Gastrocnemius medialis (tissue), 4 donors: ENCODE results near the gene KLHDC4. TPM values are rescaled to one million over a fixed set of nuclear protein-coding genes. Genes with fewer than 3 reads are reported as not detected.
"Not testable (repeated sequence)": the region's sequence is repeated elsewhere in the genome, so short reads cannot be mapped to it uniquely, and the experiment has no call there.

Source experiments
- ATAC-seq, 2 donors: fragments of 150-250 bp; one replicate each; pipeline ENCODE4 v1.9.1; 2016
- DNase-seq, 2 donors: peaks; one replicate each; pipeline ENCODE4 v3.0.0-alpha.2; 2019
- H3K27ac ChIP-seq, 4 donors: fragments of 200-600 bp; sonication (generic); 1 replicate in 1 of 4; 2 replicates in 3 of 4; pipeline ENCODE4 v1.5.1; 2016 to 2018; ENCODE audit warnings: mild to moderate bottlenecking in 2 of 4, moderate library complexity in 1 of 4
- H3K27me3 ChIP-seq, 3 donors: fragments of 200-600 bp; sonication (generic) in 2 of 3; 1 replicate in 1 of 3; 2 replicates in 2 of 3; pipeline versions ENCODE4 v1.5.1 to v1.6.0; 2016 to 2019; ENCODE audit warnings: mild to moderate bottlenecking in 1 of 3, moderate library complexity in 1 of 3
- H3K36me3 ChIP-seq, 2 donors: fragments of 200-600 bp; sonication (generic) in 1 of 2; one replicate each; pipeline ENCODE4 v1.5.1; 2017 to 2018
- H3K4me1 ChIP-seq, 2 donors: fragments of 200-600 bp; sonication (generic) in 1 of 2; one replicate each; pipeline ENCODE4 v1.5.1; 2016 to 2017; ENCODE audit warnings: mild to moderate bottlenecking in 2 of 2
- H3K4me3 ChIP-seq, 4 donors: fragments of 200-600 bp; sonication (generic) in 3 of 4; 1 replicate in 1 of 4; 2 replicates in 3 of 4; pipeline ENCODE4 v1.5.1; 2016 to 2019; ENCODE audit warnings: mild to moderate bottlenecking in 2 of 4
- H3K9me3 ChIP-seq, 3 donors: fragments of 200-600 bp; sonication (generic) in 2 of 3; 1 replicate in 1 of 3; 2 replicates in 2 of 3; pipeline ENCODE4 v1.5.1; 2016 to 2019
- POLR2A ChIP-seq, 2 donors: fragments of 450-650 bp; IDR thresholded peaks; one replicate each; pipeline ENCODE4 v1.6.1; 2017; ENCODE audit warnings: antibody characterized with exemption in 2 of 2, mild to moderate bottlenecking in 2 of 2, moderate library complexity in 2 of 2
- in situ Hi-C, 4 donors: fragments of 200-750 bp; cut with MboI; loops; one replicate each; pipeline versions ENCODE4 v1.15.0 to v1.8.0; 2017; ENCODE audit warnings: low sequenced_read_pairs in 4 of 4
- intact Hi-C: fragments of 100-400 bp; cut with DNase I; formaldehyde crosslinking; loops from one replicate; pipeline ENCODE4 v1.15.1; 2023; ENCODE audit warnings: low total_unique reads
- total RNA-seq, 4 donors: library from RNA; depleted of rRNA; stranded (reverse); fragments of >200 nt; gene quantifications; one replicate each; pipeline versions ENCODE4 v1.1.0 to v1.2.3, GENCODE V29; 2016
- TF ChIP-seq, protein P1 (sequence below), 5 experiments: fragments of 450-650 bp in 3 of 5; fragments of 200-600 bp in 2 of 5; sonication (generic) in 2 of 5; IDR thresholded peaks in 4 of 5; conservative IDR thresholded peaks in 1 of 5; 1 replicate in 4 of 5; 2 replicates in 1 of 5; pipeline ENCODE4 v1.5.1; 2016 to 2019; ENCODE audit warnings: antibody characterized with exemption in 5 of 5, mild to moderate bottlenecking in 3 of 5, moderate library complexity in 3 of 5

Gene KLHDC4
- total RNA-seq, 4 donors from 2014 or later = 8.2 to 12.7 (median 10.4) TPM

DNA sequence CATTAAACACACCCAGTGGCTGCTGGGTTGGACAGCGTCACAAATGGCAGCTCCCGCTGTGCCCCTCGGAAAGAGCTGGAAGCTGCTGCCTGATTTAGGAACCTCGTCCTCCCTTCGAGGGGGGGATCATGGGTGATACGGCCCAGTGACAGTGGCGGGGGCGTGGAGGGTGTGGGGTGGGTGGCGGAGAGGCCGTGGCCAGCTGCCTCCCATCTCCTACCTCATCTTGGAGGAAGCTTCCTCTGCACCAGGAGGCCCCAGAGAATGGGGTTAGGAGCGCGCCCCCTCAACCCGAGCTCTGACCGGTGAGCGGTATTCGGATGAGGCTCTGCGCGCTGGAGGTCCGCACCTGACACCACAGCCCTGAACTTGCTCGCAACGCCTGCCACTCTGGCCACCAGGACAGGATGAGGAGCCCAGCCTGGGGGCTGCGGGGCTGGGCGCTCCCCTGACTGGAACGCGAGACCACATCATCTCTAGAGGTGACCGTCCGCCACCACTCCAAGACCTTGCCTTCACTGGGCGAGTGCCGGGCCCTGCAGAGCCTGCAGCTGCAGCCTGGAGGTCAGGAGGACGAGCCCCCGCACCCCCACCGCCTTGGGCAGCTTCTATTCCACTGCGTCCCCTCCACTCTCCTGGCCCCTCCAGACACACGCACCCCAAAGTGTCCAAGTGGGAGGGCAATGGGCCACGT, 80.9 kb downstream of the KLHDC4 start:
- peaks cover 35 to 72% (median 50%) of the 10 kb centered on the region in 3 donors for H3K27me3 ChIP-seq

GRCh38 chr16:87684106-87684677, 81.6 kb downstream of the KLHDC4 start:
- TF ChIP-seq, protein P1, sequence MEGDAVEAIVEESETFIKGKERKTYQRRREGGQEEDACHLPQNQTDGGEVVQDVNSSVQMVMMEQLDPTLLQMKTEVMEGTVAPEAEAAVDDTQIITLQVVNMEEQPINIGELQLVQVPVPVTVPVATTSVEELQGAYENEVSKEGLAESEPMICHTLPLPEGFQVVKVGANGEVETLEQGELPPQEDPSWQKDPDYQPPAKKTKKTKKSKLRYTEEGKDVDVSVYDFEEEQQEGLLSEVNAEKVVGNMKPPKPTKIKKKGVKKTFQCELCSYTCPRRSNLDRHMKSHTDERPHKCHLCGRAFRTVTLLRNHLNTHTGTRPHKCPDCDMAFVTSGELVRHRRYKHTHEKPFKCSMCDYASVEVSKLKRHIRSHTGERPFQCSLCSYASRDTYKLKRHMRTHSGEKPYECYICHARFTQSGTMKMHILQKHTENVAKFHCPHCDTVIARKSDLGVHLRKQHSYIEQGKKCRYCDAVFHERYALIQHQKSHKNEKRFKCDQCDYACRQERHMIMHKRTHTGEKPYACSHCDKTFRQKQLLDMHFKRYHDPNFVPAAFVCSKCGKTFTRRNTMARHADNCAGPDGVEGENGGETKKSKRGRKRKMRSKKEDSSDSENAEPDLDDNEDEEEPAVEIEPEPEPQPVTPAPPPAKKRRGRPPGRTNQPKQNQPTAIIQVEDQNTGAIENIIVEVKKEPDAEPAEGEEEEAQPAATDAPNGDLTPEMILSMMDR (IDR thresholded peaks at IDR 0.05 in 4 of 5, conservative IDR thresholded peaks at IDR 0.05 in 1 of 5) = no peak
- TF ChIP-seq POLR2A (IDR thresholded peaks at IDR 0.05) = no peak
- in situ Hi-C loops = no loop called here
- no peak overlapping the region for H3K4me3 ChIP-seq
- ATAC-seq (no peak), DNase-seq (no peak)
- no peak overlapping the region for H3K27ac ChIP-seq
- peaks cover 35 to 74% (median 47%) of the 10 kb centered on the region in 3 donors for H3K27me3 ChIP-seq
- no peaks in the 10 kb centered on the region for H3K36me3 ChIP-seq
- H3K9me3 ChIP-seq = no peaks in the 10 kb centered on the region
- no peaks in the 10 kb centered on the region for H3K4me1 ChIP-seq
- intact Hi-C loops = no loop called here

More for the DNA sequence above, 80.9 kb downstream of the KLHDC4 start:
- H3K9me3 ChIP-seq = no peaks in the 10 kb centered on the region
- no peak for ATAC-seq
- no peak for DNase-seq
- H3K4me1 ChIP-seq = no peaks in the 10 kb centered on the region
- TF ChIP-seq, protein P1 (IDR thresholded peaks at IDR 0.05 in 4 of 5, conservative IDR thresholded peaks at IDR 0.05 in 1 of 5) = no peak
- no peak for TF ChIP-seq POLR2A (IDR thresholded peaks at IDR 0.05)
- no peak overlapping the region for H3K4me3 ChIP-seq
- intact Hi-C loops = no loop called here
- no peaks in the 10 kb centered on the region for H3K36me3 ChIP-seq
- in situ Hi-C loops = no loop called here
- no peak overlapping the region for H3K27ac ChIP-seq

- ATAC-seq (no peak), DNase-seq (no peak)
- intact Hi-C loops (no loop called here), in situ Hi-C loops (no loop called here)
- H3K36me3 ChIP-seq = no peaks in the 10 kb centered on the region
- no peaks in the 10 kb centered on the region for H3K9me3 ChIP-seq
- H3K4me1 ChIP-seq = no peaks in the 10 kb centered on the region
- H3K4me3 ChIP-seq = no peak overlapping the region
- H3K27ac ChIP-seq = no peak overlapping the region
- TF ChIP-seq, protein P1 (IDR thresholded peaks at IDR 0.05 in 4 of 5, conservative IDR thresholded peaks at IDR 0.05 in 1 of 5) = no peak
- no peak for TF ChIP-seq POLR2A (IDR thresholded peaks at IDR 0.05)
- H3K27me3 ChIP-seq = peaks cover 36 to 65% (median 38%) of the 10 kb centered on the region in 3 donors
Observed at GRCh38 chr16:87682852-87683399, 82.9 kb downstream of the KLHDC4 start.

GRCh38 chr16:87681981-87682570, 83.7 kb downstream of the KLHDC4 start:
- Histone ChIP-seq H3K36me3 (no peaks in the 10 kb centered on the region), H3K4me3 (no peak overlapping the region), H3K4me1 (no peaks in the 10 kb centered on the region), H3K27me3 (peaks cover 31 to 57% (median 32%) of the 10 kb centered on the region in 3 donors), H3K9me3 (no peaks in the 10 kb centered on the region), H3K27ac (no peak overlapping the region)
- ATAC-seq = no peak
- in situ Hi-C loops = no loop called here
- DNase-seq = no peak
- no peak for TF ChIP-seq POLR2A (IDR thresholded peaks at IDR 0.05)
- TF ChIP-seq, protein P1 (IDR thresholded peaks at IDR 0.05 in 4 of 5, conservative IDR thresholded peaks at IDR 0.05 in 1 of 5) = no peak
- intact Hi-C loops = no loop called here

DNA sequence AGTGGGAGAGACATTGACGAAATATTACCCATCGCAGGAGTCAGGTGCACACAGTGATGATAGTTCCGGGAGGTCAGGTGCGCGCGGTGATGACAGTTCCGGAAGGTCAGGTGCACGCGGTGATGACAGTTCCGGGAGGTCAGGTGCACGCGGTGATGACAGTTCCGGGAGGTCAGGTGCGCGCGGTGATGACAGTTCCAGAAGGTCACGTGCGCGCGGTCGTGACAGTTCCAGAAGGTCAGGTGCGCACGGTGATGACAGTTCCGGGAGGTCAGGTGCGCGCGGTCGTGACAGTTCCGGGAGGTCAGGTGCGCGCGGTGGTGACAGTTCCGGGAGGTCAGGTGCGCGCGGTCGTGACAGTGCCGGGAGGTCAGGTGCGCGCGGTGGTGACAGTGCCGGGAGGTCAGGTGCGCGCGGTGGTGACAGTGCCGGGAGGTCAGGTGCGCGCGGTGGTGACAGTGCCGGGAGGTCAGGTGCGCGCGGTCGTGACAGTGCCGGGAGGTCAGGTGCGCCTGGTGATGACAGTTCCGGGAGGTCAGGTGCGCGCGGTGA, 84.7 kb downstream of the KLHDC4 start:
- in situ Hi-C loops, ATAC-seq, H3K4me3 ChIP-seq, H3K4me1 ChIP-seq, DNase-seq, H3K9me3 ChIP-seq, H3K36me3 ChIP-seq, H3K27ac ChIP-seq, intact Hi-C loops: not testable (repeated sequence)
- peaks cover 23 to 50% (median 32%) of the 10 kb centered on the region in 3 donors for H3K27me3 ChIP-seq
